Astrocyte (in vitro differentiated cells and primary cell): Measurements from ENCODE around the gene CETN3. TPM values are rescaled to one million over a fixed set of nuclear protein-coding genes. Genes with fewer than 3 reads are reported as not detected.

Source experiments
- DNase-seq: peaks from one replicate; pipeline ENCODE4 v3.0.0-alpha.2; 2010; ENCODE audit warnings: low read depth
- FAIRE-seq: peaks from 2 replicates; lab custom pipeline; 2011; peaks lifted over from hg19 to GRCh38; lab: Jason Lieb, UNC
- H2AFZ ChIP-seq: 2 replicates; pipeline ENCODE4 v1.6.0; 2012; ENCODE audit warnings: low read depth, low read length, inconsistent platforms
- H3K27ac ChIP-seq: 2 replicates; pipeline ENCODE4 v1.5.1; 2011; ENCODE audit warnings: low read depth, low read length, inconsistent platforms
- H3K27me3 ChIP-seq: 2 replicates; pipeline ENCODE4 v1.6.0; 2011; ENCODE audit warnings: low read length, inconsistent platforms; ENCODE audit not compliant: insufficient read depth
- H3K36me3 ChIP-seq: 2 replicates; pipeline ENCODE4 v1.5.1; 2011; ENCODE audit warnings: low read length, inconsistent platforms; ENCODE audit not compliant: insufficient read depth
- H3K4me1 ChIP-seq: 2 replicates; pipeline ENCODE4 v1.5.1; 2011; ENCODE audit warnings: low read length, inconsistent platforms; ENCODE audit not compliant: insufficient read depth
- H3K4me2 ChIP-seq: 2 replicates; pipeline ENCODE4 v1.6.0; 2012; ENCODE audit warnings: low read length, inconsistent platforms
- H3K4me3 ChIP-seq: 2 replicates; pipeline ENCODE4 v1.5.1; 2011; ENCODE audit warnings: low read depth, mild to moderate bottlenecking, low read length, inconsistent platforms; ENCODE audit not compliant: insufficient read depth
- H3K79me2 ChIP-seq: 2 replicates; pipeline ENCODE4 v1.6.0; 2012; ENCODE audit warnings: mild to moderate bottlenecking, low read length, inconsistent platforms; ENCODE audit not compliant: insufficient read depth
- H3K9ac ChIP-seq: 2 replicates; pipeline ENCODE4 v1.6.0; 2012; ENCODE audit warnings: mild to moderate bottlenecking, low read length, inconsistent platforms
- H3K9me3 ChIP-seq: 2 replicates; pipeline ENCODE4 v1.5.1; 2012; ENCODE audit warnings: low read depth, mild to moderate bottlenecking, low read length, inconsistent platforms; ENCODE audit not compliant: insufficient read depth
- H4K20me1 ChIP-seq: 2 replicates; pipeline ENCODE4 v1.6.0; 2012; ENCODE audit warnings: low read length, inconsistent platforms; ENCODE audit not compliant: insufficient read depth
- H3K27ac Mint-ChIP-seq: one replicate; pipeline ENCODE4 v1.8.0; 2021; ENCODE audit warnings: mild to moderate bottlenecking, mixed read lengths; ENCODE audit not compliant: unreplicated experiment
- H3K27me3 Mint-ChIP-seq: one replicate; pipeline ENCODE4 v1.8.0; 2021; ENCODE audit warnings: low read depth, mixed read lengths; ENCODE audit not compliant: unreplicated experiment
- H3K36me3 Mint-ChIP-seq: one replicate; pipeline ENCODE4 v1.8.0; 2021; ENCODE audit warnings: low read depth, mixed read lengths; ENCODE audit not compliant: unreplicated experiment
- H3K4me1 Mint-ChIP-seq: one replicate; pipeline ENCODE4 v1.8.0; 2021; ENCODE audit warnings: low read depth, mixed read lengths; ENCODE audit not compliant: unreplicated experiment
- H3K4me3 Mint-ChIP-seq: one replicate; pipeline ENCODE4 v1.8.0; 2021; ENCODE audit warnings: mild to moderate bottlenecking, moderate library complexity, mixed read lengths; ENCODE audit not compliant: unreplicated experiment
- H3K9me3 Mint-ChIP-seq: one replicate; pipeline ENCODE4 v1.8.0; 2021; ENCODE audit warnings: mild to moderate bottlenecking, mixed read lengths; ENCODE audit not compliant: unreplicated experiment
- EZH2 ChIP-seq: IDR thresholded peaks from 2 replicates; pipeline ENCODE4 v1.6.1; 2012; ENCODE audit warnings: mild to moderate bottlenecking, low read length, inconsistent platforms; ENCODE audit not compliant: insufficient read depth
- total RNA-seq: library from RNA; stranded (reverse); gene quantifications from 2 replicates; pipeline ENCODE4 v1.2.1, GENCODE V29; 2021
- TF ChIP-seq, protein P1 (sequence below): IDR thresholded peaks from 2 replicates; pipeline ENCODE4 v1.5.1; 2011; ENCODE audit warnings: low read depth, mild to moderate bottlenecking, inconsistent platforms, low read length, moderate library complexity; ENCODE audit not compliant: insufficient read depth

CETN3 gene
- total RNA-seq, 1 donor from 2014 or later = 18.2 TPM

DNA sequence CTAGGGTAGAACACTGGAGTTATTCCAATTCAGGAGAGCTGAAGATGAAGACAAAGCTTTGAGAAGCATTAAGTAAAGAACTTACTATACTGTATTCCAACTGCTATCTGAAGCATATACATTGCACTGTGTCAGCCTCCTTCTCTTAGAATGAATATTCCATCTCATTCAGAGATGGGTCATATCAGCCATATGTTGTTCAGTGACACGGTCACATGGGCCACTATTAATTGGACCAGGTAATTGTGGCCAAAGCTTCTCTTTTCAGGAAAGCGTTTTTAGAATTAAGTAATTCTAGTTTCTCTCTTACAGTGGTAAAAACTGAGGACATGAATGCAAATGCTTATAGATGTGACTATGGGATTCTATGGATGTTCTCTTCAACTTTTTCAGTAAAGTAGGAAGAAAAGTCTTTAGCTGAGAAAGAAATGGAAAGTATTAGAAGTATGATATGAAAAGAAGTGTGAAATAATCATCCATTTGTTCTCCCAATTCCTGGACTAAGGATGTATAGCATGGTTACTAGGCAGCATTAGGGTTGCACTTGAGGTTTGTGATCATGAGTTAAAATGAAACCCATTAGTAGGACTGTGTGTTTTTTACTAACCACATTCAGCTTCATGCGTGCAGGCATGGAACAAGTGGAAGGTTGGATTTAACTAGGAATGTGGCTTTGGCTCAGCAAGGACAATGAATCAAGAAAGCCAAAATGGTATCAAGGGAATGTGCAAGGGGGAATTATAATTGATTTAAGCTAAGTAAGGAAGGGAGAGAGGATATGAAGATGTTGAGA lies 40.9 kb downstream of the CETN3 start:
- Mint-ChIP-seq H3K27me3 (no peaks in the 10 kb centered on the region), H3K4me1 (no peaks in the 10 kb centered on the region), H3K27ac (no peak overlapping the region), H3K9me3 (peaks cover 8% of the 10 kb centered on the region), H3K4me3 (no peak overlapping the region), H3K36me3 (no peaks in the 10 kb centered on the region)
- H3K9me3 ChIP-seq = no peaks in the 10 kb centered on the region
- H4K20me1 ChIP-seq = no peaks in the 10 kb centered on the region
- no peaks in the 10 kb centered on the region for H3K79me2 ChIP-seq
- no peak overlapping the region for H3K4me3 ChIP-seq
- H3K36me3 ChIP-seq = no peaks in the 10 kb centered on the region
- H3K27ac ChIP-seq = no peak overlapping the region
- H3K4me1 ChIP-seq = no peaks in the 10 kb centered on the region
- H3K9ac ChIP-seq = no peak overlapping the region
- TF ChIP-seq, protein P1, sequence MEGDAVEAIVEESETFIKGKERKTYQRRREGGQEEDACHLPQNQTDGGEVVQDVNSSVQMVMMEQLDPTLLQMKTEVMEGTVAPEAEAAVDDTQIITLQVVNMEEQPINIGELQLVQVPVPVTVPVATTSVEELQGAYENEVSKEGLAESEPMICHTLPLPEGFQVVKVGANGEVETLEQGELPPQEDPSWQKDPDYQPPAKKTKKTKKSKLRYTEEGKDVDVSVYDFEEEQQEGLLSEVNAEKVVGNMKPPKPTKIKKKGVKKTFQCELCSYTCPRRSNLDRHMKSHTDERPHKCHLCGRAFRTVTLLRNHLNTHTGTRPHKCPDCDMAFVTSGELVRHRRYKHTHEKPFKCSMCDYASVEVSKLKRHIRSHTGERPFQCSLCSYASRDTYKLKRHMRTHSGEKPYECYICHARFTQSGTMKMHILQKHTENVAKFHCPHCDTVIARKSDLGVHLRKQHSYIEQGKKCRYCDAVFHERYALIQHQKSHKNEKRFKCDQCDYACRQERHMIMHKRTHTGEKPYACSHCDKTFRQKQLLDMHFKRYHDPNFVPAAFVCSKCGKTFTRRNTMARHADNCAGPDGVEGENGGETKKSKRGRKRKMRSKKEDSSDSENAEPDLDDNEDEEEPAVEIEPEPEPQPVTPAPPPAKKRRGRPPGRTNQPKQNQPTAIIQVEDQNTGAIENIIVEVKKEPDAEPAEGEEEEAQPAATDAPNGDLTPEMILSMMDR = no peak
- TF ChIP-seq EZH2 = no peak
- no peak for DNase-seq
- no peak for FAIRE-seq
- no peaks in the 10 kb centered on the region for H3K27me3 ChIP-seq
- H2AFZ ChIP-seq = no peak overlapping the region
- no peak overlapping the region for H3K4me2 ChIP-seq

DNA sequence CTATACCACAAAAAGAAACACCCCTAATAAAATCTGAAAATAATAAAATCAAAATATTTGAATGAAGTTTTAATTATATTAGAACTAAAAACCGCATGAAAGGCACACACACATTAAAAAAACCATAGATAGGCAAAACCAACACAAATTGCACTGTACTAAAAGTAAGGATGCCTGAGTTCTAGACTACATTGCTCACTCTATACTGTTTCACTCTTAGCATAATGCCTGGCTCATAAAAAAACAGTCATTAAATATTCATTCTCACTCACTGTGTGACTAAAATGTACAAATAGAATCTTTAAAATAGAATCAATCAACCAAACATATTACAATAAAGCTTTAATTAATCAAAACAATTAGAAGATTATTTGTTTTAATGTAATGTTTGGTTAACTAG lies 41.7 kb downstream of the CETN3 start:
- no peaks in the 10 kb centered on the region for H3K4me1 ChIP-seq
- Mint-ChIP-seq H3K4me3 (no peak overlapping the region), H3K27me3 (no peaks in the 10 kb centered on the region), H3K36me3 (no peaks in the 10 kb centered on the region), H3K27ac (no peak overlapping the region), H3K4me1 (no peaks in the 10 kb centered on the region), H3K9me3 (peaks cover 8% of the 10 kb centered on the region)
- no peaks in the 10 kb centered on the region for H3K9me3 ChIP-seq
- FAIRE-seq (no peak), DNase-seq (no peak)
- no peak overlapping the region for H3K27ac ChIP-seq
- no peaks in the 10 kb centered on the region for H3K27me3 ChIP-seq
- H3K9ac ChIP-seq = no peak overlapping the region
- H3K79me2 ChIP-seq = no peaks in the 10 kb centered on the region
- H3K4me2 ChIP-seq = no peak overlapping the region
- no peaks in the 10 kb centered on the region for H4K20me1 ChIP-seq
- no peaks in the 10 kb centered on the region for H3K36me3 ChIP-seq
- no peak overlapping the region for H2AFZ ChIP-seq
- no peak overlapping the region for H3K4me3 ChIP-seq
- TF ChIP-seq, protein P1 = no peak
- no peak for TF ChIP-seq EZH2

DNA sequence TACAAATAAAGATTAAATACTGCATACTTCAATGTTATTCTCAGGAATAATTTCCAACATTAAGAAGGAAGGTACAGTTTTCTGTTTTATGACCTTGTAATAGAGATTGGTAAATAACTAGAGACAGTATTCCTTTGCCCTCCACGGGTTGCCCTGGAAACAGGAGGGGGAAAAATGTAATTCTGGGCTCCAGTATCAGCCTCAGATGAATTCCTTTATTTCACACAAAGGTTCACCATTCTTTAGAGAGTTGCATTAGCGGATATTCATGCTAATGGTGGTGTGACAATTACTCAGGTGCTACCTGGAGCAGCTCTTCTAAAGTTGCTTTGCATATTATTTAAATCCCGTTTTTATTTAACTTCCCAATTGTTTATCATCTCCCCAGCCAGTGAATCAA lies 42.6 kb downstream of the CETN3 start:
- Histone ChIP-seq H3K79me2 (no peaks in the 10 kb centered on the region), H3K4me1 (no peaks in the 10 kb centered on the region), H3K27me3 (no peaks in the 10 kb centered on the region), H3K4me3 (no peak overlapping the region), H3K36me3 (no peaks in the 10 kb centered on the region), H2AFZ (no peak overlapping the region), H4K20me1 (no peaks in the 10 kb centered on the region), H3K4me2 (no peak overlapping the region), H3K9ac (no peak overlapping the region), H3K27ac (no peak overlapping the region), H3K9me3 (no peaks in the 10 kb centered on the region)
- TF ChIP-seq, protein P1 = no peak
- no peak for TF ChIP-seq EZH2
- H3K27me3 Mint-ChIP-seq = no peaks in the 10 kb centered on the region
- H3K4me1 Mint-ChIP-seq = no peaks in the 10 kb centered on the region
- no peak overlapping the region for H3K4me3 Mint-ChIP-seq
- no peak for FAIRE-seq
- DNase-seq = no peak
- no peak overlapping the region for H3K27ac Mint-ChIP-seq
- H3K36me3 Mint-ChIP-seq = no peaks in the 10 kb centered on the region
- H3K9me3 Mint-ChIP-seq = peaks cover 7% of the 10 kb centered on the region
